GM13976 (cell line): ENCODE measurements around the gene C5orf24.
"Not testable (repeated sequence)": the region's sequence is repeated elsewhere in the genome, so short reads cannot be mapped to it uniquely, and the experiment has no call there.

Experiments
- DNase-seq: peaks from one replicate; pipeline ENCODE4 v3.0.0; 2012; ENCODE audit warnings: low spot score
- in situ Hi-C: fragments of 300-500 bp; cut with MboI; formaldehyde crosslinking; loops from one replicate; pipeline ENCODE4 v1.12.0; 2022; ENCODE audit warnings: low sequenced_read_pairs, mixed read lengths, inconsistent platforms; ENCODE audit not compliant: unreplicated experiment
- TF ChIP-seq, protein P1 (sequence below): IDR thresholded peaks from 2 replicates; pipeline ENCODE4 v1.5.1; 2012; ENCODE audit warnings: borderline replicate concordance, mild to moderate bottlenecking; ENCODE audit not compliant: insufficient read depth; ENCODE audit errors: extremely low read depth, missing control alignments, control extremely low read depth

Gene C5orf24

DNA sequence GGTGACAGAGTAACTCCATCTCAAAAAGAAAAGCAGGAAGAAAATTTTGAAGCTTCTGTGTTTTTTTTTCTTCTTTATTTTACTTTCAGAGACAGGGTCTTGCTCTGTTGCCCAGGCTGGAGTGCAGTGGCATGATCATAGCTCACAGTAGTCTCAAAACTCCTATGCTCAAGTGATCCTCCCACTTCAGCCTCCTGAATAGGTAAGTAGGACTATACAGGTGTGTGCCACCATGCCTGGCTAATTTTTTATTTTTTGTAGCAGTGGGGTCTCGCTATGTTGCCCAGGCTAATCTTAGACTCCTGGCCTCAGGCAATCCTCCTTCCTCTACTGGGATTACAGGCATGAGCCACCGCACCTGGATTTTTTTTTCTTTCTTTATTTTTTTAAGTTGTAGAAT, 10.1 kb upstream of the C5orf24 start:
- DNase-seq, result no peak
- in situ Hi-C loops, result no loop called here
- TF ChIP-seq, protein P1, sequence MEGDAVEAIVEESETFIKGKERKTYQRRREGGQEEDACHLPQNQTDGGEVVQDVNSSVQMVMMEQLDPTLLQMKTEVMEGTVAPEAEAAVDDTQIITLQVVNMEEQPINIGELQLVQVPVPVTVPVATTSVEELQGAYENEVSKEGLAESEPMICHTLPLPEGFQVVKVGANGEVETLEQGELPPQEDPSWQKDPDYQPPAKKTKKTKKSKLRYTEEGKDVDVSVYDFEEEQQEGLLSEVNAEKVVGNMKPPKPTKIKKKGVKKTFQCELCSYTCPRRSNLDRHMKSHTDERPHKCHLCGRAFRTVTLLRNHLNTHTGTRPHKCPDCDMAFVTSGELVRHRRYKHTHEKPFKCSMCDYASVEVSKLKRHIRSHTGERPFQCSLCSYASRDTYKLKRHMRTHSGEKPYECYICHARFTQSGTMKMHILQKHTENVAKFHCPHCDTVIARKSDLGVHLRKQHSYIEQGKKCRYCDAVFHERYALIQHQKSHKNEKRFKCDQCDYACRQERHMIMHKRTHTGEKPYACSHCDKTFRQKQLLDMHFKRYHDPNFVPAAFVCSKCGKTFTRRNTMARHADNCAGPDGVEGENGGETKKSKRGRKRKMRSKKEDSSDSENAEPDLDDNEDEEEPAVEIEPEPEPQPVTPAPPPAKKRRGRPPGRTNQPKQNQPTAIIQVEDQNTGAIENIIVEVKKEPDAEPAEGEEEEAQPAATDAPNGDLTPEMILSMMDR, result no peak

DNA sequence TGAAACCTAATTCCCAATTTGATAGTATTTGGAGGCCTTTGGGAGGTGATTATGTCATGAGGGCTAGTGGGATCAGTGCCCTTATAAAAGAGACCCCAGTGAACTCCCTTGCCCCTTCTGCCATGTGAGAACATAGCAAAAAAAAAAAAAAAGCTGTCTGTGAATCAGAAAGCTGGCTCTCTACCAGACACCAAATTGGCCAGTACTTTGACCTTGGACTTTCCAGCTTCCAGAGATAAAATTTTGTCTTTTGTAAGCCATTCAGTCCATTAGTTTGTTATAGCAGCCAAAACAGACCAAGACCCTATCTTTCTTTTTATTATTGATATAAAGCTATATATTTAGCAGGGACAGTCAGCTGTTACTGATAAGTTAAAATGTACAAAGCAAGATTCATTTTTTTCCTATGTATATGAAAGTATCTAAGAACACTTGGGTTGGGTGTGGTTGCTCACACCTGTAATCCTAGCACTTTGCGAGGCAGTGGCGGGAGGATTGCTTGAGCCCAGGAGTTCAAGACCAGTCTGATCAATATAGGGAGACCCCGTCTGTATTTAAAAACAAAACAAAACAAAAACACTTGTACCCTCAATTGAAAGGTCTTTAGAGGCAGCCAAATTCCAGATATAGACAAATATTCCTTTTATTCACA, 8.1 kb upstream of the C5orf24 start:
- DNase-seq, result no peak
- TF ChIP-seq, protein P1, result no peak
- in situ Hi-C loops, result no loop called here

DNA sequence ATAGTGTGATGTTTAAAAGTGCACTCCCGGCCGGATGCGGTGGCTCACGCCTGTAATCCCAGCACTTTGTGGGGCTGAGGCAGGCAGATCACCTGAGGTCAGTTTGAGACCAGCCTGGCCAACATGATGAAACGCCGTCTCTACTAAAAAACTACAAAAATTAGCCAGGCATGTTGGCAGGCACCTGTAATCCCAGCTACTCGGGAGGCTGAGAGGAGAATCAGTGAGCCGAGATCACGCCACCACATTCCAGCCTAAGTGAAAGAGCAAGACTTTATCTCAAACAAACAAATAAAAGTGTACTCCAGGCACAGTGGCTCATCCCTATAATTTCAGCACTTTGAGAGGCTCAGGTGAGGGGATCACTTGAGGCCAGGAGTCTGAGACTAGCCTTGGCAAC, 7.4 kb upstream of the C5orf24 start:
- not testable (repeated sequence) for DNase-seq

DNA sequence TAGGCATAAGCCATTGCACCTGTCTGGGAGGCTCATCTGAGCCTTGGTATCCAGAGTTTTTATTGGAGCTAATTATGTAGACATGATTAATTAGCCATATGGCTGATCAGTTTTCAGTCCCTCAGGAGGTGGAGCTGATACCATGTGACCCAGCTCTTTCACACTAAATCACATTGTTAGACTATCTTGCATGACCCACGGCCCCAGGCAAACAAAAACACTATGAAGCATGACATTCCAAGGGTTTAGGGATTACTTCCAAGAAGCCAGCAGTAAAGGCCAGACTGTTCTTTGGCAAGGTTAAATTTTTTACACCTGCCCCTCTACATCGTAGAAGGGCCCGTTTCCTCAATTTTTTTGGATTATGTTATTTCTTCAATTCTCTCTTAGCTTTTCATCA, 5.0 kb upstream of the C5orf24 start:
- in situ Hi-C loops, result no loop called here
- TF ChIP-seq, protein P1, result no peak
- DNase-seq, result no peak

More for the DNA sequence above, 7.4 kb upstream of the C5orf24 start:
- in situ Hi-C loops, result not testable (repeated sequence)

DNA sequence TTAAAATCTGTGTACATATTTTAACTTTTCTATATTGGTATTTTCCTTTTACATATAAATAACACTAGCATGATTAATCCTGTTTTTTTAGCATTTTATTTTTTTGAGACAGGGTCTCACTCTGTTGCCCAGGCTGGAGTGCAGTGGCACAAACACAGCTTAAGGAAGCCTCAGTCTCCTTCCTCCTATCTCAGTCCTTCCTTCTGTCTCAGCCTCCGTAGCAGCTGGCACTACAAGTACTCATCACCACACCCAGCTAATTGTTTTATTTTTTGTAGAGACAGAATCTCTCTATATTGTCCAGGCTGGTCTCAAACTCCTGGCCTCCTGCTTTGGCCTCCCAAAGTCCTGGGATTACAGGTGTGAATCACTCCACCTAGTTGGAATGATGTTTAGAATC, 1.5 kb upstream of the C5orf24 start:
- TF ChIP-seq, protein P1, result no peak
- in situ Hi-C loops, result no loop called here

DNA sequence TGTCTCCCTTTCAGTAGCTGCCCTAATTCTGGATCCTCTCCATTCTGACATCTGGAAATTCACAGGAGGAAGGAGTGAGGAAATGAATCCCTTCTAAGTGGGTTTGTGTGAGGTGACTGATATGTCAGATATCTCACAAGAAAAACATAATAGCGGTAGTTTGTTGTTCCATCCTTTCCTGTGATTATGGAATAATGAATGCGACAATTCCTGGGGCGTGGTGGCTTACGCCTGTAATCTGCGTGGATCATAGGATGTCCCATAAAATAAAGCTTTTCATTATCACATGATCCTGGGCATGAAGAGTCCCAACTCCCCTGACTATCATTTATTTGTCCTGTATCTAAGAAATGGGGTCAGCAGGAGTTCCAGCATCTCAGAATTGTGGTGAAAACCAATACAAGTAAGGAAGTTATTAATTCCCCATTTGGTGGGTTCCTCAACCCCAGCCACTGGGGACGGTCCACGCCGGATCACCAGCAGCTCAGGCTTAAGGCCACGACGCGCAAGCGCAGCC, 375 bp upstream of the C5orf24 start:
- in situ Hi-C loops, result no loop called here
- no peak for DNase-seq

More for the DNA sequence above, 1.5 kb upstream of the C5orf24 start:
- DNase-seq, result no peak

DNA sequence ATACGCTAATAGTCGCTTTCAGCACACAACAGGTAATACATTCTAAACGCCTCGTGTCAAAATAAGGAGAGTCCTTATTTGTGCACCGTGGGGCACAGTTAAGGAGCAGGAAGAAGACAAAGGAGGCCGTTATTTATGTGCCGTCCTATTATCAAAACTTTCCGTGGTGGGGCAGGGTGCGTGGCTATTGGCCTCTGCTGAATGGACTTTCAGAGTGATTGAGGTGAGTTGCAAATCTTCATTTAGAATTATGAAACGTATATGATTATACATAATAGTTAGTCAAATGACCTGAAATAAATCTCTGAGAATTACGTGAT, 833 bp downstream of the C5orf24 start:
- peak; percentile 32 for DNase-seq
- in situ Hi-C loops, result no loop called here
- TF ChIP-seq, protein P1, result no peak

More for the DNA sequence above, 375 bp upstream of the C5orf24 start:
- TF ChIP-seq, protein P1, result no peak

DNA sequence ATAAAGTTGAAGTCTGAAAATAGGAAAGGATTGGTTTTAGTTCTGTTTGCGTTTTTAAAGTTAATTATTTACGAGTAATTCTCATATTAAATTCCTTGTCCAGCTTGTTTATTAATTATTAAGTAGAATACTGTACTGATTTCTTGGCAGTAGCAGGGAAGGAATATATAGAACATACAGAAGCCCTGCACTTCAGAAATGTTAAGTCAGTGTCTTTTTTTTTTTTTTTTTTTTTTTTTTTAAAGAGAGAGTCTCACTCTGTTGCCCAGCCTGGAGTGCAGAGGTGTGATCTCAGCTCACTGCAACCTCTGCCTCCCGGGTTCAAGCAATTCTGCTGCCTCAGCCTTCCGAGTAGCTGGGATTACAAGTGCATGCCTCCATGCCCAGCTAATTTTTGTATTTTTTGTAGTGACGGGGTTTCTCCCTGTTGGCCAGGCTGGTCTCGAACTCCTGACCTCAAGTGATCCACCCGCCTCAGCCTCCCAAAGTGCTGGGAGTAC, 3.7 kb downstream of the C5orf24 start:
- DNase-seq, in situ Hi-C loops: not testable (repeated sequence)
